Adipocyte (in vitro differentiated cells): Measurements from ENCODE around the gene CTR9.
A peak's percentile ranks its signal among the peaks of the same experiment; 100 is the strongest.

ENCODE experiments used
- DNase-seq: peaks from one replicate; pipeline ENCODE4 v3.0.0-alpha.2; 2015; ENCODE audit warnings: low read depth
- H3K27me3 ChIP-seq: replicated peaks from 2 replicates; pipeline ENCODE4 v1.7.0; 2013; ENCODE audit warnings: mild to moderate bottlenecking, low read length, moderate library complexity; ENCODE audit not compliant: control insufficient read depth, insufficient read depth
- H3K36me3 ChIP-seq: 2 replicates; pipeline ENCODE4 v1.7.0; 2013; ENCODE audit warnings: low read length, mild to moderate bottlenecking, moderate library complexity; ENCODE audit not compliant: control insufficient read depth, insufficient read depth, severe bottlenecking
- H3K4me1 ChIP-seq: 2 replicates; pipeline ENCODE4 v1.7.0; 2013; ENCODE audit warnings: mild to moderate bottlenecking, low read length, moderate library complexity; ENCODE audit not compliant: control insufficient read depth, insufficient read depth
- H3K4me3 ChIP-seq: 2 replicates; pipeline ENCODE4 v1.7.0; 2013; ENCODE audit warnings: mild to moderate bottlenecking, low read length, moderate library complexity
- H3K9ac ChIP-seq: 2 replicates; pipeline ENCODE4 v1.7.0; 2013; ENCODE audit warnings: mild to moderate bottlenecking, low read length, moderate library complexity
- H3K9me3 ChIP-seq: 2 replicates; pipeline ENCODE4 v1.7.0; 2013; ENCODE audit warnings: mild to moderate bottlenecking, low read length, moderate library complexity; ENCODE audit not compliant: control insufficient read depth

CTR9 gene

DNA sequence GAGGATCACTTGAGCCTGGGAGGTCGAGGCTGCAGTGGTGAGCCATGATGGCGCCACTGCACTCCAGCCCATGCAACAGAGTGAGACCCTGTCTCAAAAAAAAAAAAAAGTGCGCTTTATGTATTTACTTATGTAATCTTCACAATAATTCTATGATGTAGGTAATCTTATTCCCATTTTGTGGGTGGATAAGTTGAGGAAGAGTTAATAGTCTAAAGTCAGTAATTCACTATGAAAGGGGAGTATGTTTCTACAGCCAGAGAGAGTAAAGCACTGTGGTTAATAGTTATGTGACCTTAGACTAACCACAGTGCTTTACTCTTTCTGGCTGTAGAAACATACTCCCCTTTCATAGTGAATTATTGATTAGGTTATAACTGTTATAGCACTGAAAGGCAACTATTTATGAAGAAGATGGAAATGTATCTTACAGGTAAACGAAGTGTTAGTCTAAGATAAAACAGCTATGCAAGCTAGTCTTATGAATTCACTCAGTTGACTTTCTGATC, 11.9 kb downstream of the CTR9 start:
- Histone ChIP-seq H3K27me3 (no peaks in the 10 kb centered on the region), H3K36me3 (peaks cover 34% of the 10 kb centered on the region), H3K4me3 (no peak overlapping the region), H3K9ac (no peak overlapping the region), H3K4me1 (no peaks in the 10 kb centered on the region), H3K9me3 (no peaks in the 10 kb centered on the region)
- no peak for DNase-seq

- Histone ChIP-seq H3K36me3 (peaks cover 26% of the 10 kb centered on the region), H3K4me3 (no peak overlapping the region), H3K4me1 (no peaks in the 10 kb centered on the region), H3K9ac (no peak overlapping the region), H3K9me3 (no peaks in the 10 kb centered on the region), H3K27me3 (no peaks in the 10 kb centered on the region)
- no peak for DNase-seq
Observed at GRCh38 chr11:10763766-10764165, 12.7 kb downstream of the CTR9 start.

DNA sequence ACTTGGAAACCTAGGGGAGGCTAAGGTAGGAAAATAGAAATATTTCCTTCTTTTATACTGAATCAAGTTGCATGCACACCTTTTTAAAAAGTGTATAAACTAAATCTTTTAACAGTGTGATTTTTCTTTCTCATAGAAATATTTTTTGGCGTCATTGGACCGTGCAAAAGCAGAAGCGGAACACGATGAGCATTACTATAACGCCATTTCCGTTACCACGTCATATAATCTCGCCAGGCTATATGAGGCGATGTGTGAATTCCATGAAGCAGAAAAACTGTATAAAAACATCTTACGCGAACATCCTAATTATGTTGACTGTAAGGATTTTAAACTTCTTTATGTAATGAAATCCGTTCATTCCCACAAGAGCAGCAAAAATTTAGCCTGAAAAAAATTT, 13.4 kb downstream of the CTR9 start:
- Histone ChIP-seq H3K9ac (no peak overlapping the region), H3K4me1 (no peaks in the 10 kb centered on the region), H3K4me3 (no peak overlapping the region), H3K36me3 (peaks cover 20% of the 10 kb centered on the region), H3K9me3 (no peaks in the 10 kb centered on the region), H3K27me3 (no peaks in the 10 kb centered on the region)
- DNase-seq = no peak

DNA sequence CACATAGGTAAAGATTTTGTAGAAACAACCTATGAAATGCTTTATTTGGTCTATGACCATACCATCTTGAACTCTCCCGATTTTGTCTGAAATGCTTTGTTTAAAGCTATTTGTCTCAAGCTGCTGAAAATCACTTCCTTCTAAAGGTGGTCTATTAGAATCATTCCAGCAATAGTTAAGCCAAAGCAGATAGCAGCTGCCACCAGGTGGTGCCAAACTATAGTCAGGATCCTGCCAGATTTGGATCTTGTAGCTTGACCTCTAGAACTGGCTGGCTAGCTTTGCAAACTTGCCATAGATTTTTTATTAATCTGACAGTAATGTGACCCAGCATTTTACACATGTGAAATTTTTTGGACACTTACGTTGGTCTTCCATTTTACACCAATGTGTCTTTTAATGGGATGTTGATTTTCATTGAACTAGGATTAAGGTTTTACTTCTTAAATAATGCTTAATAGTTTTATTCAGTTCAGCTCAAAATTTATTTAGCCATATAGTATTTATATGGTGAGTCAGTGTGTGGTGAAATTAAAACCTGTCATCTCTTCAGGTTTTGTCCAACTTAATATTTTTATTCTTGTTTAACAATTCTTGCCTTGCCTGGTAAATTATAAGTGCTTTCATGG, 19.7 kb downstream of the CTR9 start:
- Histone ChIP-seq H3K4me1 (peaks cover 18% of the 10 kb centered on the region), H3K9me3 (no peaks in the 10 kb centered on the region), H3K36me3 (no peaks in the 10 kb centered on the region), H3K4me3 (no peak overlapping the region), H3K27me3 (no peaks in the 10 kb centered on the region), H3K9ac (peak overlapping the region; percentile 8)
- peak; percentile 65 for DNase-seq

DNA sequence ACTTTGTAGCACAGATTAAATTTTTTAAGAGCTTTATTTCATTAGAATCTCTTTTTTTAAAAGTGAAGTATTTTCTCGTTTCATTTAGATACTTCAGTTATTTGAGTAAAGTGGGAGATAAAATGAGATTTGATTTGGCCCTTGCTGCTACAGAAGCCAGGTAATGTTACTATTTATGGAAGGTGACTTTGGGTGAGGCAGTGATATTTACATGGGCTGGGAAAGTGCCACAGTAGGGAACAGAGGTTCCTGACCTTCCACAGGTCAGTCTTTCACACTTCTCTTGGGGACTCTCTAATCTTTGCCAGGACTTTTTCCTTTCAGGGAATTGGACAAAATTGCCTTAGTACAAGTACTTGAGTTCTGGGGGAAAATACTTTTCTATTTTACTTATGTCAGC, 20.4 kb downstream of the CTR9 start:
- no peak for DNase-seq
- Histone ChIP-seq H3K27me3 (no peaks in the 10 kb centered on the region), H3K36me3 (no peaks in the 10 kb centered on the region), H3K9me3 (no peaks in the 10 kb centered on the region), H3K4me1 (peaks cover 18% of the 10 kb centered on the region), H3K9ac (no peak overlapping the region), H3K4me3 (no peak overlapping the region)

- no peak overlapping the region for H3K4me3 ChIP-seq
- no peaks in the 10 kb centered on the region for H3K27me3 ChIP-seq
- peaks cover 45% of the 10 kb centered on the region for H3K4me1 ChIP-seq
- peaks cover 9% of the 10 kb centered on the region for H3K36me3 ChIP-seq
- DNase-seq = no peak
- no peak overlapping the region for H3K9ac ChIP-seq
- H3K9me3 ChIP-seq = no peaks in the 10 kb centered on the region
Observed at GRCh38 chr11:10774811-10775210, 23.8 kb downstream of the CTR9 start.

DNA sequence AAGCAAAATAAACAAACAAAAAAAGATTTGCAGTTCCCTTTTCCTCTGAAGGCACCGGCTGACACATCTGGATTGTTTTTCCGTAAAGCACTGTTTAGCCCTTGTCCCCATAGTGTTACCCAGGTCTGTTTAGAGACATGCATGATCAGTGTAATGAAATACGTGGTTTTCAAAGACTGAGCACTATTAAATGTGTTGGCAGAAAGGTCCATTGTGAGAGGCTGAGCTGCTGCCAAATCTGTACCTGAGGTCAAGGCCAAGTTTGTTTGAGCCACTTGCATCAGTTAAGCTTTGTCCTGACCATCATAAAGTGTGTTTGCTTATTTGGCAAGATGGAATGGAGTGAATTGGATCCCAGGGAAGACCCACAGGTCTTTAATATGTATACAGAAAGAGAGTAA, 26.3 kb downstream of the CTR9 start:
- H3K4me1 ChIP-seq = peaks cover 34% of the 10 kb centered on the region
- DNase-seq = no peak
- H3K27me3 ChIP-seq = no peaks in the 10 kb centered on the region
- H3K36me3 ChIP-seq = peaks cover 17% of the 10 kb centered on the region
- H3K9me3 ChIP-seq = no peaks in the 10 kb centered on the region
- H3K9ac ChIP-seq = no peak overlapping the region
- no peak overlapping the region for H3K4me3 ChIP-seq

DNA sequence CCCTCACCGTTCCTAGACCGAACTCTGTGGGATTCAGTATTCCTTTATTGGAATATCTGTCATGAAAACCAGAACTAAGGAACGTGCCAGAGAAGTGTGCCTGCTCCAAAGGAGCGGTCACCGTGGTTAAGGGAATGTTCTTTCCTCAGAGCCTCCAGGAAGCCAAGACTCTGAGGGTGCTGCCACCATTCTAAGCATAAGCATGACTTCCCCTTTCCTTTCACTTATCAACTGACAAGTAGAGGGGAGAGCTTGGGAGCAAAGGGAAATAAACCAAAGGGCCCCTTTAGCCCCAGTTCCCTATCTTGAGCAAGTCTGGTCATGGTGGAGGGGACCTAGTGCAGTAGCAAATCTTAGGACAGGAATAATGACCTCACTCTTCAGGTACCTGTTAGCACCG, 26.8 kb downstream of the CTR9 start:
- peaks cover 17% of the 10 kb centered on the region for H3K36me3 ChIP-seq
- H3K9me3 ChIP-seq = no peaks in the 10 kb centered on the region
- peak overlapping the region; percentile 81 for H3K9ac ChIP-seq
- H3K27me3 ChIP-seq = no peaks in the 10 kb centered on the region
- peaks cover 34% of the 10 kb centered on the region for H3K4me1 ChIP-seq
- H3K4me3 ChIP-seq = peak overlapping the region; percentile 25
- DNase-seq = no peak

- no peak for DNase-seq
- Histone ChIP-seq H3K9ac (peak overlapping the region; percentile 81), H3K27me3 (no peaks in the 10 kb centered on the region), H3K9me3 (no peaks in the 10 kb centered on the region), H3K4me1 (peaks cover 34% of the 10 kb centered on the region), H3K4me3 (peak overlapping the region; percentile 60), H3K36me3 (peaks cover 17% of the 10 kb centered on the region)
Observed at GRCh38 chr11:10778217-10778970, 27.3 kb downstream of the CTR9 start.

DNA sequence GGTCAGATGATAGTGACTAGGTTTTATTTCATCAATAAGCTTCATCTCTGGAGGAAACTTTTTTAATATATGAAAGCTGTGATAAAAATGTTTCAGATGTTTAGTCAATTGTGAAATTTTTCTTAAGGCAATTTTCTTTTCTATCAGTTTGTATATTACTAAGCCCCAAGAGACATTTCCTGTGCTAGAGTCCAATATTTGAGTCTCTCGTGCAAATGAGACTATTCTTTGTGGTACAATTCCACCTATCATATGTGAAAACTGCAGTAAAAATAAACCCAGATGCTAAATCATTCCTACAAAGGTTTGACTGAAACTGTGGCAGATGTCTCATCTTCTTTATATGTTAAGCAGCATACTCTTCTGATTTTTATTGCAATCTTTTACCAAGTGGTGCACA, 28.0 kb downstream of the CTR9 start:
- Histone ChIP-seq H3K27me3 (no peaks in the 10 kb centered on the region), H3K4me1 (peaks cover 34% of the 10 kb centered on the region), H3K9ac (peak overlapping the region; percentile 81), H3K9me3 (no peaks in the 10 kb centered on the region), H3K4me3 (peak overlapping the region; percentile 60), H3K36me3 (peaks cover 17% of the 10 kb centered on the region)
- no peak for DNase-seq

DNA sequence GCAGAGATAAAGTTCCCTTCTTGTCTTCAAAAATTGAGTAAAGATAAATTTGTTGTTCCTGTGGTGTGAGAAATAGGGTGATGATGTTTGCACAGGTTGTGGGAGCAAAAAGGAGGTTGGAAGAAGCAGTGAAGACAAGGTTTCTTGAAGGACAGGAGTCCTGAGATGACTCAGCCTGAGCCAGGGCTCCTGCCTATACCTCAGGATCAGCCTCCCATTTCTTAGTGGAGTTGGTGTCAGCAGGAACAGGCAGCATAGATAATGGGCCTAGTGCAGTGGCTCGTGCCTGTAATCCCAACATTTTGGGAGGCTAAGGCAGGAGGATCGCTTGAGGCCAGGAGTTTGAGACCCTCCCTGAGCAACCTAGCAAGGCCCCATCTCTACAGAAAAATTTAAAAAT, 29.0 kb downstream of the CTR9 start:
- peaks cover 27% of the 10 kb centered on the region for H3K4me1 ChIP-seq
- H3K4me3 ChIP-seq = no peak overlapping the region
- no peaks in the 10 kb centered on the region for H3K9me3 ChIP-seq
- H3K9ac ChIP-seq = no peak overlapping the region
- no peak for DNase-seq
- peaks cover 17% of the 10 kb centered on the region for H3K36me3 ChIP-seq
- no peaks in the 10 kb centered on the region for H3K27me3 ChIP-seq
